ENCODE results near the gene MXI1. TPM values are rescaled to one million over a fixed set of nuclear protein-coding genes. Genes with fewer than 3 reads are reported as not detected.
"Not testable (repeated sequence)": the region's sequence is repeated elsewhere in the genome, so short reads cannot be mapped to it uniquely, and the experiment has no call there.

Gene MXI1
- total and polyA plus RNA-seq, 2 of the 4 experiments (the other 2 are of a cell fraction) = 7.2 to 11.8 TPM

GRCh38 chr10:110185646-110186182, 21.7 kb upstream of the MXI1 start:
- dilution Hi-C loops (cut with HindIII; ENCODE audit: low sequenced_read_pairs, unreplicated experiment); DNase-seq; H3K4me1 ChIP-seq (ENCODE audit: control insufficient read depth, insufficient read depth, low read length); H3K9ac ChIP-seq (ENCODE audit: low read depth, low read length); POLR2A ChIA-PET (ENCODE audit: unreplicated experiment); H2AK5ac ChIP-seq (ENCODE audit: low read depth, low read length); H3K56ac ChIP-seq (ENCODE audit: extremely low read depth, insufficient read depth, low read length); H3K36me3 ChIP-seq (ENCODE audit: control insufficient read depth, insufficient read depth, low read length); H4K8ac ChIP-seq (ENCODE audit: low read depth in 2 of 2, low read length in 2 of 2); H3K79me1 ChIP-seq (ENCODE audit: low read depth in 1 of 2, low read length in 2 of 2); H3K23ac ChIP-seq (ENCODE audit: low read depth, low read length); H2BK5ac ChIP-seq (ENCODE audit: low read depth, low read length, poor library complexity, severe bottlenecking); H2BK15ac ChIP-seq (ENCODE audit: low read depth, low read length); H3K4me2 ChIP-seq (ENCODE audit: low read depth, low read length); H3K27ac ChIP-seq (ENCODE audit: insufficient read depth, low read length); H2BK120ac ChIP-seq (ENCODE audit: low read depth, low read length); ATAC-seq (ENCODE audit: low read depth); H2AFZ ChIP-seq (replicated peaks; ENCODE audit: low read length, poor library complexity); H4K20me1 ChIP-seq (ENCODE audit: insufficient read depth, low read length); H2BK20ac ChIP-seq (ENCODE audit: low read depth, low read length); H4K91ac ChIP-seq (ENCODE audit: insufficient read depth, low read depth, low read length); H3K9me3 ChIP-seq (ENCODE audit: control insufficient read depth, insufficient read depth, low read length); intact Hi-C loops (cut with micrococcal nuclease); H2AK9ac ChIP-seq (replicated peaks; ENCODE audit: low read depth, low read length, poor library complexity); H4K5ac ChIP-seq (ENCODE audit: low read depth, low read length); in situ Hi-C loops (cut with MboI; ENCODE audit: low sequenced_read_pairs); H3K18ac ChIP-seq (ENCODE audit: low read depth, low read length); H3K9me1 ChIP-seq (ENCODE audit: insufficient read depth, low read length); H3K4ac ChIP-seq (ENCODE audit: low read depth, low read length); H3K4me3 ChIP-seq (ENCODE audit: insufficient read depth, low read depth, low read length); BruUV-seq (replicated peaks); H3K14ac ChIP-seq (replicated peaks; ENCODE audit: low read depth, low read length): not testable (repeated sequence)
- CTCF ChIA-PET = interaction anchor here (1.3 kb wide), 1 partner anchor 14 kb away, joined by 3 read pairs; no protein-coding TSS in a partner anchor
- WGBS, 2 experiments (ENCODE audit: extremely low coverage in 2 of 2, insufficient read length in 1 of 2) = no CpG with 5 or more reads among the region's 2 CpGs
- H3K27me3 ChIP-seq (ENCODE audit: control insufficient read depth, insufficient read depth, low read length) = peaks cover 12% of the 10 kb centered on the region
